ENCODE data around the gene COMMD1.
"Not testable (repeated sequence)": the region's sequence is repeated elsewhere in the genome, so short reads cannot be mapped to it uniquely, and the experiment has no call there.

The COMMD1 gene

GRCh38 chr2:61905372-61906185 is at the start of gene COMMD1:
TSS of gene COMMD1 (plus strand) at chr2:61905674. CDS start at chr2:61905679, 5 bp downstream.
- DNase-seq (ENCODE audit: low read depth in 3 of 3), result peak; percentile 68 to 84 (median 73)

DNA sequence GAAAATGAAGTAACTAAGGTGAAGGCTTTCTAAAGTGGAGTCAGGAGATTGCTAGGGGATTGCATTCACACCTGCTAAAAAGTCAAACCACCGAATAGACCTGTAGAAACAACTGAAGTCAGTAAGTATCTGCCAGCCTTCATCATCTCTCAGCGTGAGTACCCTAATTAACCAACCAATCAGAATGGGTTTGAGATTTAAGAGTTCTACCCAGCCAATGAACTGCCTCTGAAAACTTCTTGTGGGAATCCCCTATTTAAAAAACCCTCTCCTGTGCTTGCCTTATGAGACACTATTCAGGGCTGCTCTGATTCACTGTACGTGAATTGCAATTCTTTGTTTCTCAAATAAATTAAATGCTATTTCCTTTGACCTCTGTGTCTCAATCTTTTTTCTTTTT is 48.2 kb upstream of the COMMD1 start:
- DNase-seq (ENCODE audit: low read depth in 3 of 3), result no peak

GRCh38 chr2:61862085-61862484 is 43.4 kb upstream of the COMMD1 start:
- no peak for DNase-seq (ENCODE audit: low read depth in 3 of 3)

DNA sequence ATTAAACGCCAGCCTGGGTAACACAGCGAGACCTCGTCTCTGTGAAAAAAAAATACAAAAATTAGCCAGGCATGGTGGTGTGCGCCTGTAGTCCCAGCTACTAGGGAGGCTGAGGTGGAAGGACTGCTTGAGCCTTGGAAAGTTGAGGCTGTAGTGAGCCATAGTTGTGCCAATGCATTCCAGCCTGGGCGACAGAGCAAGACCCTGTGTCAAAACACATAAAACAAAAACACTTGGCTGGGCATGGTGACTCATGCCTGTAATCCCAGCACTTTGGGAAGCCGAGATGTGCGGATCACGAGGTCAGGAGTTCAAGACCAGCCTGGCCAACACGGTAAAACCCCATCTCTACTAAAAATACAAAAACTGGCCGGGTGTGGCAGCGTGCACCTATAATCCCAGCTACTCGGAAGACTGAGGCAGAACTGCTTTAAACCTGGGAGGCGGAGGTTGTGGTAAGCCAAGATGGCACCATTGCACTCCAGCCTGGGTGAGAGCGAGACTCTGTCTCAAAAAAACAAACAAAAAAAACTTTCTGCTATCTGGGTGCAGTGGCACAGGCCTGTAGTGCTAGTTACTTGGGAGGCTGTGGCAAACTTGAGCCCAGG is 38.9 kb upstream of the COMMD1 start:
- not testable (repeated sequence) for DNase-seq (ENCODE audit: low read depth in 3 of 3)

DNA sequence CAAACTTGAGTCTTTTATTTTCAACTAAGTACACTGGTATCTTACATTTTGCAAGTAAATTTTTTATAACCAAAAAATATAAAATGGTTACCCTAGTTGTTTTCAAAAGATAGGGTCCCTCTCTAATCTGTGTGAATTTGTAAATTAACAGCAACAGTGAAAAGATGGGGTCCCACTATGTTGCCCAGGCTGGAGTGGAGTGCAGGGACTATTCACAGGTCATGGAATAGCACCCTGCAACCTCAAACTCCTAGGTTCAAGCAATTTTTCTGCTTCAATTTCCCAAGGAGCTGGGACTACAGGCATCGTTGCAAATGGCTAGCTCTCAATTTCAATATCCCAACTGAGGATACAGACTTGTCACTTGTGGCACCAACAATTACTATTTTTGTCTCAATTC is 29.1 kb upstream of the COMMD1 start:
- no peak for DNase-seq (ENCODE audit: low read depth in 3 of 3)

- no peak for DNase-seq (ENCODE audit: low read depth in 3 of 3)
Observed at GRCh38 chr2:61877571-61878245, 27.8 kb upstream of the COMMD1 start.

- no peak for DNase-seq (ENCODE audit: low read depth in 3 of 3)
Observed at GRCh38 chr2:61878761-61879160, 26.7 kb upstream of the COMMD1 start.

DNA sequence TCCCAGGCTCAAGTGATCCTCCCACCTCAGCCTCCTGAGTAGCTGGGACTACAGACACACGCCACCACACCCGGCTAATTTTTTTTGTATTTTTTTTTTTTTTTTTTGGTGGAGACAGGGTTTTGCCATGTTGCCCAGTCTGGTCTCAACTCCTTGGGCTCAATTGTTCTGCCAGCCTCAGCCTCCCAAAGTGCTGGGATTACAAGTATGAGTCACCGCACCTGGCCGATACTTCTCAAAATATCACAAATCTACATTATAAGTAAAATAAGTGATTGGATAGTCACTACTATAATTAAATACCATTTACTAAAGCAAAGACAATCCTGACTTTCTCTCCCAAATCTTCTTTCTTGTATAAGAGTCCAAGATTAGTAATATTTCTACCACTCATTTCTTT is 26.1 kb upstream of the COMMD1 start:
- DNase-seq (ENCODE audit: low read depth in 3 of 3), result not testable (repeated sequence)

DNA sequence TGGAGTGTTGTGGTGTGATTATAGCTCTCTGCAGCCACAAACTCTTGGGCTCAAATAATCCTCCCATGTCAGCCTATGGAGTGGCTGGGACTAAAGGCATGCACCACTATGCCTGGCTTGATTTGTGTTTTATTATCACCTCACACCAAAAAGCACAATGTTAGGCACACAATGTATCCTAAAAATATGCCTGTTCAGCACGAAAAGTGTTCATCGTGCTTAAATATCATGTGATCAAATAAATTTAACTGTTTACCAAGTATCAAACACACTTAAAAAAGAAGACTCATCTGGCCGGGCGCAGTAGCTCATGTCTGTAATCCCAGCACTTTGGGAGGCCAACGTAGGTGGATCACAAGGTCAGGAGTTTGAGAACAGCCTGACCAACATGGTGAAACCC is 22.6 kb upstream of the COMMD1 start:
- no peak for DNase-seq (ENCODE audit: low read depth in 3 of 3)

GRCh38 chr2:61885896-61886603 is 19.4 kb upstream of the COMMD1 start:
- no peak for DNase-seq (ENCODE audit: low read depth in 3 of 3)

GRCh38 chr2:61887717-61888266 is 17.7 kb upstream of the COMMD1 start:
- DNase-seq (ENCODE audit: low read depth in 3 of 3), result no peak

DNA sequence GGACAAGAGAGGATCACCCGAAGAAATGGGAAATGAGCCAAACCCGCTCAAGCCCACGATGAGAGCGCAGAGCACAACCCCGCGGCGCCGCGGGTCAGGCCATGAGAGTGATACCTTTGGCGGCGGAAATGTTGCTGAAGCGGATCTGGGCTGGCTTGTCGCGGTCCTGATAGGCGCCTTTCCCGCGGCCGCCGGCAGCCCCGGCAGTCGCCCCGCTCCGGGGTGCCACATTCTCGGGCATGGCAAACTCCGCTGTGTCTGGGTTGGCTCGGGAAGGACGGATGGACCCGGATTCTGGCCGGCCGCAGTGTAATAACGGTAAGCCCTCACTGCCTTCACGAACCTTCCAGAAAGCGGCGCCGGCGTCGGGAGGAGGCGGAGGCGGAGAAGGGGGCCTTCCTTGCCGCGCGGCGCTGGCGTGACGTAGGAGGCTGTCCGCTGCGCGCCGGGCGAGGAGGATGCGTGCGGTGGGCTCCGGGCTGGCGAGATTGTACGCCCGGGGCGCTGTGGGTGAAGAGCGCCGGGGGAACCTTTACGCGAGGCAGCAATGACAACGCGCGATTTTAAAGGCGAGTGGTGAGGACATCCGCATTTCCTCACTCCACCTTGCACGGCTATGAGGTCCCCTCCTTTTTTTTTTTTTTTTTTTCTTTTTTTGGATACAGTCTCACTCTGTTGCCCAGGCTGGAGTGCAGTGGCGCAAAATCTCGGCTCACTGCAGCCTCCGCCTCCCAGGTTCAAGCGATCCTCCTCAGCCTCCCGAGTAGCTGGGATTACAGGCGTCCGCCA is 17.0 kb upstream of the COMMD1 start, which contains the start of gene CCT4:
Gene CCT4 (minus strand): TSS at position 390 of the 789 bp plus-strand sequence. CDS start 149 bp downstream, at position 241.
- DNase-seq (ENCODE audit: low read depth in 3 of 3), result peak; percentile 75 to 82 (median 81)

- no peak for DNase-seq (ENCODE audit: low read depth in 3 of 3)
Observed at GRCh38 chr2:61898810-61899209, 6.7 kb upstream of the COMMD1 start.

GRCh38 chr2:61900281-61900680 is 5.2 kb upstream of the COMMD1 start:
- DNase-seq (ENCODE audit: low read depth in 3 of 3), result no peak

GRCh38 chr2:61906186-61906470 is 654 bp downstream of the COMMD1 start:
- no peak for DNase-seq (ENCODE audit: low read depth in 3 of 3)

DNA sequence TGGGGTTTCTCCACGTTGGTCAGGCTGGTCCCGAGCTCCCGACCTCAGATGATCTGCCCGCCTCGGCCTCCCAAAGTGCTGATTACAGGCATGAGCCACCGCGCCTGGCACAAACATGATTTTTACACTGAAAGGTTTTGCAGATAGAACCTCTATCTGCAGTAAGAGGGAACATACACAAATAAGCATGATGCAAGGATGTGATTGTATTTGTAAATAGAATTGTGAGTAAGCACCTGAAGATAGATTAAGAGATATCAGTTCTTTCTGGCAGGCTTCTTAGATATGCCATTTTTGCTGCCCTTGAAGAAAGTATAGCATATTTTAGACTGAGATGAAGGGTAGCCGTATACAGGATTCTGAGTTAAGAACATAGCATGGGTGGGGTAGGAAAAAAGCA is 3.6 kb downstream of the COMMD1 start:
- DNase-seq (ENCODE audit: low read depth in 3 of 3), result no peak

GRCh38 chr2:61910603-61911002 is 5.1 kb downstream of the COMMD1 start:
- no peak for DNase-seq (ENCODE audit: low read depth in 3 of 3)

DNA sequence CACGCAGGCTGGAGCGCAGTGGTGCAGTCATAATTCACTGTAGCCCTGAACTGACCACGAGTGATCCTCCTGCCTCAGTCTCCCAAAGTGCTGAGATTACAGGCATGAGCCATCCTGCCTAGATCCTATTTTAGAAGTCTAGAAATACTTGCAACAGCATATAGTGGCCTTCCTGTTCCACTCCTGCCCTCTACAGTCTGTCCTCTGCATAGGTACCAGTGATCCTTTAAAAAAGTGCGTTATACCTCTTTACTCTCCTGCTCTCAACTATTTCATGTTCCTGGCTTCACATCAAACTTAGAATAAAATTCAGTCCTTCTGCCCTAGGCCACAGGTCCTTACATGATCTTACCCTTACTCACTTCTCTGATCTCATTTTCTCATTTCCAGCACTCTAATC is 6.0 kb downstream of the COMMD1 start:
- DNase-seq (ENCODE audit: low read depth in 3 of 3), result no peak

DNA sequence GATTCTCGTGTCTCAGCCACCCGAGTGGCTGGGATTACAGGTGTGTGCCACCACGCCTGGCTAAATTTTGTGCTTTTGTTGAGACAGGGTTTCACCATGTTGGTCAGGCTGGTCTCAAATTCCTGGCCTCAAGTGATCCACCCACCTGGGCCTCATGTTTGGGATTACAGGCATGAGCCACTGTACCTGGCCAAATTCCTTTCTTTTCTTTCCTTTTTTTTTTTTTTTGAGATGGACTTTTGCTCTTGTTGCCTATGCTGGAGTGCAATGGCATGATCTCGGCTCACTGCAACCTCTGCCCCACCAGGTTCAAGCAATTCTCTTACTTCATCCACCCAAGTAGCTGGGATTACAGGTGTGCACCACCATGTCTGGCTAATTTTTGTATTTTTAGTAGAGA is 9.3 kb downstream of the COMMD1 start:
- DNase-seq (ENCODE audit: low read depth in 3 of 3), result not testable (repeated sequence)

DNA sequence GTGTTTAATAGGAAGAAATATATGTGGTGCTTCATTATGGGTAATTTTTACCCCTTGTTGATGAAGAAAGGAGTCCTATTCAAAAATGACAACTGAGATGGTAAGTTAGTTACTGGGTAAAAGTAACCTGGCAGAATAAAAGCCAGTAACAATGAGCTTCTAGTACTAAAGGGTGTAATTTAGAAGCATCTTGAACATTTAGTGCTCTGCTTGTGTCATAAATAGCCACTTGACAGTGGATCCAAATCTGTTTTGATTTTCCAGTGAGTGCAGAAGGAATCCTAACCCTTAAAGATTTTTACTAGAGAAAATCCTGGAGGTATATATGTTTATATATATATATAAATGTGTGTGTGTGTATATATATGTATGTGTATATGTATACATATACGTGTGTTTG is 15.1 kb downstream of the COMMD1 start:
- DNase-seq (ENCODE audit: low read depth in 3 of 3), result no peak

DNA sequence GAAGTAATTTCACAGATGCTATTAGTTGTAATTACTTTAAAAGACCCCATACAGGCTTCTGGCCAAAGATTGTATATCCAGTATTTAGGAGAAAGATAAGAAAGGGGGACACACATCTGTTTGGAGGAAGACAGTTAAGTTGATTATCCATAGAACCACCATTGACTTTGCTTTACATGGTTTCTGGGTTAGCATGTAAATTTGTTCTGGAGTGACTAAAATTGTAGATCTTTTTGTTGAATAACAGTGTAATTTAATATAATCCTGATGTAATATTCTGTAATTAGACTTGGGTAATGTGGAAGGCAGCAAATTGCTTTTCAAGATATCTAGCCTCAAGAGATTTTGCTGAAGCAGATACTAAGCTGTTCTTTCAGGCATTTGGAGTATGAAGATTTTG is 17.2 kb downstream of the COMMD1 start:
- DNase-seq (ENCODE audit: low read depth in 3 of 3), result no peak

All from stimulated activated CD4-positive, alpha-beta T cell treated with anti-CD3 and anti-CD28 coated beads, TNF-alpha, amount 100 ng/mL, for 48 hours (primary cell).